Endothelial cell of umbilical vein (primary cell): ENCODE data around the gene KCNJ12.
"Not testable (repeated sequence)": the region's sequence is repeated elsewhere in the genome, so short reads cannot be mapped to it uniquely, and the experiment has no call there.

Source experiments
- CTCF ChIP-seq, 2 donors: IDR thresholded peaks; 1 replicate in 1 of 2; 2 replicates in 1 of 2; pipeline ENCODE4 v1.5.1; 2011; ENCODE audit warnings: low read length in 2 of 2, mild to moderate bottlenecking in 2 of 2, moderate library complexity in 2 of 2, control low read depth in 1 of 2, inconsistent platforms in 1 of 2, low read depth in 1 of 2; ENCODE audit not compliant: insufficient read depth in 1 of 2; ENCODE audit errors: extremely low read depth in 1 of 2
- EZH2 ChIP-seq: IDR thresholded peaks from 2 replicates; pipeline ENCODE4 v1.6.1; 2012; ENCODE audit warnings: borderline replicate concordance, low read depth, mild to moderate bottlenecking, moderate library complexity, low read length, inconsistent platforms; ENCODE audit not compliant: severe bottlenecking
- POLR2A ChIP-seq: IDR thresholded peaks from 2 replicates; pipeline ENCODE4 v1.6.1; 2012; ENCODE audit warnings: low read depth, mild to moderate bottlenecking, control low read depth, low read length
- POLR2AphosphoS5 ChIP-seq: IDR thresholded peaks from 2 replicates; pipeline ENCODE4 v1.6.1; 2012; ENCODE audit warnings: low read depth, mild to moderate bottlenecking, control low read depth, low read length, moderate library complexity; ENCODE audit not compliant: insufficient read depth
- TF ChIP-seq, protein P1 (sequence below): IDR thresholded peaks from 2 replicates; pipeline ENCODE4 v1.6.1; 2011; ENCODE audit not compliant: insufficient read depth, insufficient read length

DNA sequence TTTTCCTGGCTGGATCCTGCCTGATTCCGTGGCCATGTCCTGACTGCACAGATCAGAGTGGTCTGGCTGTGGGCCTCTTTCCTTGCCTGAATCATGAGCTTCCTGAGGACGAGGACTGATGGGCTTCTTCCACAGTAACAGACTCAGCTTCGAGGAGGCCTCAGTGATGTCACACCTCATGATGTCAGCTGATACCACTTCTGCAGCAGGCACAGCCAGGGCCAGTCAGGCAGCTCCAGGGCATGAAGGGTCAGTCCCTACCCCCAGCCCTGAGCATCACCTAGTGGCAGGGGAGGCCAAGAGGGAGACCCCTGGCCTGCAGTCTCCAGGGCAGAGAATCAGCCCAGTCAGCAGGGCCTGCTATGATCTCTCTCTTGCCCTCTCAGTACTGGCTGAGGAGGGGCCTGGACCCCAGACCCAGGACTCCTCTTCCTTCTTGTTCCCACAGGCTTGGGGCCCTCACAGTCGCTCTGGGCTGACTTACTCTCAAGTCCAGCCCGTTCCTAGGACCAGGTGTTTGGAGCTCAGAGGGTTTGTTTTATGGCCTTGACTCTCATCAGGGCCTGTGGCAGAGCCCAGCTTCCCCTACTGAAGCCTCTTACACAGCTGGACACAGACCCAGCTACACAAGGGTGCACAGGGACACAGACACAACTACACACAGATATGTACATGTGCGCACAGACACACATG, 26.7 kb upstream of the KCNJ12 start:
- not testable (repeated sequence) for TF ChIP-seq CTCF (IDR thresholded peaks at IDR 0.05; ENCODE audit: extremely low read depth in 1 of 2, insufficient read depth in 1 of 2, low read depth in 1 of 2, low read length in 2 of 2); POLR2A; POLR2AphosphoS5; EZH2
- TF ChIP-seq, protein P1, sequence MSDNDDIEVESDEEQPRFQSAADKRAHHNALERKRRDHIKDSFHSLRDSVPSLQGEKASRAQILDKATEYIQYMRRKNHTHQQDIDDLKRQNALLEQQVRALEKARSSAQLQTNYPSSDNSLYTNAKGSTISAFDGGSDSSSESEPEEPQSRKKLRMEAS, result not testable (repeated sequence)
